AG10803 (cell line): ENCODE data around the gene PDSS2.
"Not testable (repeated sequence)": the region's sequence is repeated elsewhere in the genome, so short reads cannot be mapped to it uniquely, and the experiment has no call there.

Source experiments
- DNase-seq: peaks from one replicate; pipeline ENCODE4 v3.0.0; 2010; ENCODE audit warnings: low read depth
- H3K4me3 ChIP-seq: 2 replicates; pipeline ENCODE4 v1.5.1; 2011; ENCODE audit warnings: mild to moderate bottlenecking, low read length, control low read depth
- CTCF ChIP-seq: conservative IDR thresholded peaks from 2 replicates; pipeline ENCODE4 v1.5.1; 2011; ENCODE audit warnings: mild to moderate bottlenecking, low read length, control low read depth, inconsistent platforms

PDSS2 gene

GRCh38 chr6:107488174-107488874 lies 29.0 kb upstream of the PDSS2 start:
- no peak for TF ChIP-seq CTCF
- DNase-seq, result no peak

GRCh38 chr6:107485157-107485556 lies 25.8 kb upstream of the PDSS2 start:
- no peak for DNase-seq
- no peak overlapping the region for H3K4me3 ChIP-seq
- TF ChIP-seq CTCF, result no peak

More at GRCh38 chr6:107488174-107488874, 29.0 kb upstream of the PDSS2 start:
- peak overlapping the region; percentile 63 for H3K4me3 ChIP-seq

DNA sequence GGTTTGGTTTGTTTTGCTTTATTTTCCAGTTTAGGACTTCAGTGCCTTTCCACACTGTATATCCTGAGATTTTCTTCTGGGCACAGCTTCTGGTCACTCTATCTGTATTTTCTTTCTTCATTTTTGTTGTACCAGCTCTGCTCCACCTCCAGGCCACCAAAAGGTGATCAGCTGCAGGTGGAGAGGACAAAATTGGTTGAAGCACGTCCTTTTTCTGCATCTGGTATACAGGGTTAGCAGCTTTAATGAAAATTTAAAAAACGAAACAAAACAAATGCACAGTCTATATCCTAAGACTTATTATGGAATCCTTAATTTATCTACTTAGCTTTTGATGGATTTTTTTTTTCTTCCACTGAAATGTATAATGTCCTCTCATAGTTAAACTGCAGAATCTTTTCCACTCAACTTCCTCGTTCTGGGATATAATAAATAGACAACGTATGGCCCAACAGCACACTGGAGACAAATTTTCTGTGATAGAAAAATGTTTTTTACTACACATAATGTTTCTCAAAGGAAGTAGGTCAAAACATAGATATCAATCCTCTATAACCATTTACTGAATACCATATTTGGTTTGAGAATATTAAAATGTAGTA lies 19.8 kb upstream of the PDSS2 start:
- H3K4me3 ChIP-seq, result no peak overlapping the region
- TF ChIP-seq CTCF, result no peak
- no peak for DNase-seq

GRCh38 chr6:107475826-107476225 lies 16.5 kb upstream of the PDSS2 start:
- not testable (repeated sequence) for DNase-seq, H3K4me3 ChIP-seq

DNA sequence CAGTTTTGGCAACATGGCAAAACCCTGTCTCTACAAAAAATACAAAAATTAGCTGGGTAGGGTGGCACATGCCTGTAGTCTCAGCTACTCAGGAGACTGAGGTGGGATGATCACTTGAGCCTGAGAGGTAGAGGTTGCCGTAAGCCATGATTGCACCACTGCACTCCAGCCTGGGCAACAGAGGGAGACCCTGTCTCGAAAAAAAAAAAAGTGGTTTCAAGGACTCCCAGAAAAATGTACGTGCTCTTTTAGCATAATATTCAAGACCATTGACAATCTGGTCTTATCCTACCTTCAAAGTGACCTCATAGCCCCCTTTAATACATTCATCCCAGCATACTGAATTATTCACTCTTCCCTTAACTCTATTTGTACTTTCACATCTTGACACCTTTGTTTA lies 16.0 kb upstream of the PDSS2 start:
- not testable (repeated sequence) for DNase-seq, H3K4me3 ChIP-seq

DNA sequence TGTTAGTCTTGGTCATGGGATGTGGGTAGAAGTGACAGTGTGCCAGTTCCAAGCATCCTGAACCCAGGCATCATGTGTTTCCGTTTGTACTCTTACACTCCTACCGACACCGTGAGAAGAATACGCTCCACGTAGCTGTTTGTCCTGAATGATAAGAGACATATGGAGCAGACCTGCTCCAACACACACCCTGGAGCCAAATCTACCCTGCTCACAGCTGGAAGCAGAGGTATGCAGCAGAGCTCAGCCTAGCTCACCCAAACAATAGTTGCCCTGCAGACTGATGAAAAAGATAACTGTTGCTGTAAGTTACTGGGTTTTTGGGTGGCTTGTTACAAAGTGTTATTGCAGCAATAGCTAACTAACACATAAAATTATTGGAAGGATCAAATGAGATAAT lies 14.3 kb upstream of the PDSS2 start:
- TF ChIP-seq CTCF, result no peak

GRCh38 chr6:107470364-107470763 lies 11.0 kb upstream of the PDSS2 start:
- TF ChIP-seq CTCF, result no peak
- DNase-seq, result no peak
- no peak overlapping the region for H3K4me3 ChIP-seq

More for the DNA sequence above, 14.3 kb upstream of the PDSS2 start:
- DNase-seq, result no peak
- H3K4me3 ChIP-seq, result no peak overlapping the region

- no peak for DNase-seq
- no peak for TF ChIP-seq CTCF
- no peak overlapping the region for H3K4me3 ChIP-seq
These were observed 6.7 kb upstream of the PDSS2 start for GRCh38 chr6:107466062-107466461.
